Astrocyte of the cerebellum (primary cell): ENCODE measurements around the gene DHX36.

ENCODE experiments used
- DNase-seq: peaks from one replicate; pipeline ENCODE4 v3.0.0-alpha.2; 2011; ENCODE audit warnings: low read depth
- H3K4me3 ChIP-seq: 2 replicates; pipeline ENCODE4 v1.5.1; 2011; ENCODE audit warnings: mild to moderate bottlenecking, low read depth, low read length, moderate library complexity
- in situ Hi-C: cut with HindIII; loops from 2 replicates; pipeline ENCODE4 v1.10.0; 2017; ENCODE audit warnings: low sequenced_read_pairs
- TF ChIP-seq, protein P1 (sequence below): IDR thresholded peaks from 2 replicates; pipeline ENCODE4 v1.5.1; 2012; ENCODE audit warnings: low read length, low read depth, moderate library complexity, mild to moderate bottlenecking; ENCODE audit errors: missing control alignments

Gene DHX36

DNA sequence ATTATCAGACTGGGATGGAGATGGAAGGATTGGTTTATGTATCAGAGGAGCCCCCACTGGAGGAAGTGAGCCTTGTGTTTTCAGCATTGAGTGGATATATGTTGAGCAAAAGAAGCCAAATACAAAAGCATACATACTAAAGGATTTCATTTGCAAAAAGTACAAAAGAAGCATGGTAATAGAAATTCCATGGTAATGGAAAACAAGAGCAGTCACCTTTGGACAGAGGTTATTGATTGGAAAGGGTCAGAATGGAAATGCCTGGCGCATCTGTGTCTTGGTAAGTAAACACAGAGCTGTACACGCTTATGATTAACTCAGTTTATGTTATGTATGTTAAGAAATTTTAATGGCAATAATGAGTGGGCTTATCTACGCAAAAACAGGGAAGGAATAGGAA, 72.7 kb downstream of the DHX36 start:
- DNase-seq = no peak
- H3K4me3 ChIP-seq = no peak overlapping the region
- in situ Hi-C loops = loop anchor here (25.0 kb wide), 1 partner anchor 164 kb away; no protein-coding TSS in a partner anchor
- TF ChIP-seq, protein P1, sequence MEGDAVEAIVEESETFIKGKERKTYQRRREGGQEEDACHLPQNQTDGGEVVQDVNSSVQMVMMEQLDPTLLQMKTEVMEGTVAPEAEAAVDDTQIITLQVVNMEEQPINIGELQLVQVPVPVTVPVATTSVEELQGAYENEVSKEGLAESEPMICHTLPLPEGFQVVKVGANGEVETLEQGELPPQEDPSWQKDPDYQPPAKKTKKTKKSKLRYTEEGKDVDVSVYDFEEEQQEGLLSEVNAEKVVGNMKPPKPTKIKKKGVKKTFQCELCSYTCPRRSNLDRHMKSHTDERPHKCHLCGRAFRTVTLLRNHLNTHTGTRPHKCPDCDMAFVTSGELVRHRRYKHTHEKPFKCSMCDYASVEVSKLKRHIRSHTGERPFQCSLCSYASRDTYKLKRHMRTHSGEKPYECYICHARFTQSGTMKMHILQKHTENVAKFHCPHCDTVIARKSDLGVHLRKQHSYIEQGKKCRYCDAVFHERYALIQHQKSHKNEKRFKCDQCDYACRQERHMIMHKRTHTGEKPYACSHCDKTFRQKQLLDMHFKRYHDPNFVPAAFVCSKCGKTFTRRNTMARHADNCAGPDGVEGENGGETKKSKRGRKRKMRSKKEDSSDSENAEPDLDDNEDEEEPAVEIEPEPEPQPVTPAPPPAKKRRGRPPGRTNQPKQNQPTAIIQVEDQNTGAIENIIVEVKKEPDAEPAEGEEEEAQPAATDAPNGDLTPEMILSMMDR = no peak

DNA sequence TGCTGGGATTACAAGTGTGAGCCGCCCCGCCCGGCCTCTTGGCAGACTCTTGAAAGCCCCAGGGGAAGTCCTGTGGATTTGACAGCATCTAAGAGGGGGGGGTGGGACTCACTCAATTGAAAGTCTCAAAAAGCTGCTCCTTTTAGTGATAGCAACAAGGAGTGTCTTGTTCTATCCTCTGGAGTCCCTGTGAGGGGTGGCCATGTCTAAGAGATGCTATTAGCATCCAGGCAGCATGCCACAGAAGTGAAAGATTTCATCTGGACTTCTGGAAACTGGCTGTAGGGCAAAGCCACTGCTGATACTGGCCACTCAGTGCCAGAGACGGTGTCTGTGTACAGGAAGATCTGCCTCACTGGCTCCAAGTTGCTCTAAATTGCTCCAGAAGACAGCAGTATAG, 74.0 kb downstream of the DHX36 start:
- in situ Hi-C loops = loop anchor here (25.0 kb wide), 1 partner anchor 163 kb away; no protein-coding TSS in a partner anchor
- DNase-seq = no peak
- TF ChIP-seq, protein P1 = no peak
- no peak overlapping the region for H3K4me3 ChIP-seq

GRCh38 chr3:154247806-154248415, 76.4 kb downstream of the DHX36 start:
- in situ Hi-C loops = no loop called here
- H3K4me3 ChIP-seq = no peak overlapping the region
- DNase-seq = no peak
- TF ChIP-seq, protein P1 = no peak

DNA sequence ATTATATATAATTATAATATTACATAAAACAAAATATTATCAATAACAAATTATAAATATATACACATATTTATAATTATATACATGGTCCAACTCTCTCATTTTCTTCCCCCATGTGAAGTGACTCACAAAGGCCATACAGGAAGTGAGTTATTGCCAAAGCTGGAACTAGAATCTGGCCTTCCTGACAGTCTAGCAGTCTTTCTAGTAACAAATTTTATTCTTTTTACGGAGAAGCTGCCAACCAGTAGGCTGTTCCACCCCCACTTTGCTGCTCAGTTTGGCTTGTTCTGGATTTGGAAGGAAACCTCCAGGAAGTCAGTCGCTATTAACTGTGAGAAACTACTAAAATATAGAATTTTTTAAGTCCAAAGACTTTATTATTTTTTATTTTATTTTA, 79.6 kb downstream of the DHX36 start:
- in situ Hi-C loops = no loop called here
- TF ChIP-seq, protein P1 = no peak
- no peak overlapping the region for H3K4me3 ChIP-seq
- no peak for DNase-seq

DNA sequence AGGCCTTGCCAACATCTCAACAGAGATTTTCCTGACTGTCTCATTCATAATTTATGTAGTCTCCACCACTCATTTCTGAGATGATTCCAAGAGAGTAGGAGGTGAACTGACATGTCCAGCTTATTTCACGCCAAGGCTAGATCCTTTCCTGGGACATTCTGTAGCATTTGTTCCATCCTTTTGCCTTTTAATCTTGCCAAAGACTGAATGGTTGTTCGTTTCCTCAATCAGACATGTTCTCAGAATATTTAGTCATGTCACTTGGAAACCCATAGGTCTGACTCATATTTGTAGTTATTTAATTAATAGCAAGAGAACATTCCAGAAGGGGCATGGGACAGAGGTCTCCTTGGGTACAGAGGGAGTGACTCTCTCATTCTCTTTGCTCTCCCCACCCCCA, 80.9 kb downstream of the DHX36 start:
- no peak for DNase-seq
- in situ Hi-C loops = no loop called here

GRCh38 chr3:154242766-154243165, 81.5 kb downstream of the DHX36 start:
- no peak for DNase-seq
- H3K4me3 ChIP-seq = no peak overlapping the region
- TF ChIP-seq, protein P1 = no peak
- in situ Hi-C loops = no loop called here

More for the DNA sequence above, 80.9 kb downstream of the DHX36 start:
- TF ChIP-seq, protein P1 = no peak
- H3K4me3 ChIP-seq = no peak overlapping the region
